22Rv1 (cell line): ENCODE data around the gene VRK3.

ENCODE experiments used
- CTCF ChIP-seq: fragments of 450-650 bp; IDR thresholded peaks from 2 replicates; pipeline ENCODE4 v1.5.1; 2017; ENCODE audit warnings: mild to moderate bottlenecking
- ZFX ChIP-seq: fragments of 450-650 bp; IDR thresholded peaks from 2 replicates; pipeline ENCODE4 v1.6.1; 2017; ENCODE audit warnings: antibody characterized with exemption, borderline replicate concordance

DNA sequence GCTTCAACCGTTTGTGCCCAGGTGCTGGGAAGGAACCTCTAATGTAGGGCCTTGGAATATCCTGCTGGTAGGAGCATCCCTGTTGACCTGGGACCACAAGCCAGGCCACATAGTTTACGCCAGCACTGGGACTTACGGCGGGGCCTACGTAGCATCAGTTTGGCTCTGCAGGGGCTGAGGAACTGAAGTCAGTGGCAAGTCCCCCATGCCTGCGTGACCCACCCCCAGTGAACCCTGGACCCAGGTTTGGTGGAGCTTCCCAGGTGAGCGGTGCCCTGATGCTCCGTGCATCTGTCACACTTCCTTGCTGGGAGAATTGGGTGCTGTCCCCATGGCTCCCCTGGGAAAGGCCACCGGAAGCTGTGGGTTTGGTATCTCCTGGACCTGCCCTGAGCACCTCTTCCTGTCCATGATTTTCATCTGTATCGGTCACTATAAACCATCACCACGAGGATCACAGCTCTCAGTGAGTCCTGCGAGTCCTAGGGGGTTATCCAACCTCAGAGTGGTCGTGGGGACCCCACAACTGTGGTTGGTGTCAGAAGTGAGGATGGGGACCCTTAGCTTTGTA, 74.1 kb downstream of the VRK3 start:
- TF ChIP-seq CTCF (no peak), ZFX (no peak)
